Neural cell (in vitro differentiated cells): ENCODE data around the gene RPS24. TPM values are rescaled to one million over a fixed set of nuclear protein-coding genes. Genes with fewer than 3 reads are reported as not detected.

ENCODE experiments used
- H2AFZ ChIP-seq: fragments of 200-600, 300-800 bp; sonication (generic), shearing (Covaris generic); 2 replicates; pipeline ENCODE4 v1.6.0; 2014; ENCODE audit warnings: low read depth, mild to moderate bottlenecking, antibody characterized with exemption, low read length, moderate library complexity
- H3F3A ChIP-seq: fragments of 200-600 bp; shearing (Covaris generic); 2 replicates; pipeline ENCODE4 v1.6.1; 2016; ENCODE audit warnings: mild to moderate bottlenecking, moderate library complexity, mixed read lengths, antibody characterized with exemption, low read length; ENCODE audit not compliant: insufficient read depth, poor library complexity, severe bottlenecking
- H3K27ac ChIP-seq: fragments of 200-600, 300-800 bp; sonication (generic), shearing (Covaris generic); 2 replicates; pipeline ENCODE4 v1.5.1; 2014; ENCODE audit warnings: mild to moderate bottlenecking, low read length, moderate library complexity
- H3K27me3 ChIP-seq: fragments of 300-800, 200-600 bp; sonication (generic), shearing (Covaris generic); 2 replicates; pipeline ENCODE4 v1.6.0; 2014; ENCODE audit warnings: mild to moderate bottlenecking, low read depth, low read length, moderate library complexity; ENCODE audit not compliant: insufficient read depth
- H3K36me3 ChIP-seq: fragments of 300-800, 200-600 bp; sonication (generic), shearing (Covaris generic); 2 replicates; pipeline ENCODE4 v1.5.1; 2014; ENCODE audit warnings: mild to moderate bottlenecking, antibody characterized with exemption, low read length, moderate library complexity; ENCODE audit not compliant: insufficient read depth
- H3K4me2 ChIP-seq: fragments of 300-800, 200-600 bp; sonication (generic), shearing (Covaris generic); 2 replicates; pipeline ENCODE4 v1.6.0; 2014; ENCODE audit warnings: mild to moderate bottlenecking, low read length
- H3K4me3 ChIP-seq: fragments of 300-800, 200-600 bp; sonication (generic), shearing (Covaris generic); 2 replicates; pipeline ENCODE4 v1.5.1; 2014; ENCODE audit warnings: mild to moderate bottlenecking, low read length, moderate library complexity
- H3K79me2 ChIP-seq: fragments of 200-600 bp; shearing (Covaris generic); replicated peaks from 2 replicates; pipeline ENCODE4 v1.6.0; 2014; ENCODE audit warnings: mild to moderate bottlenecking, low read length, moderate library complexity; ENCODE audit not compliant: insufficient read depth
- H3K9ac ChIP-seq: fragments of 300-800, 200-600 bp; sonication (generic), shearing (Covaris generic); 2 replicates; pipeline ENCODE4 v1.6.1; 2016; ENCODE audit warnings: mild to moderate bottlenecking, low read length, mixed read lengths
- H3K9me2 ChIP-seq: fragments of 200-600 bp; shearing (Covaris generic); 2 replicates; pipeline ENCODE4 v1.6.1; 2016; ENCODE audit warnings: mild to moderate bottlenecking, low read length, mixed read lengths; ENCODE audit not compliant: insufficient read depth
- H3K9me3 ChIP-seq: fragments of 200-600, 300-800 bp; sonication (generic), shearing (Covaris generic); 2 replicates; pipeline ENCODE4 v1.6.1; 2016; ENCODE audit warnings: mild to moderate bottlenecking, mixed run types, low read length, moderate library complexity, mixed read lengths
- H4K20me1 ChIP-seq: fragments of 200-600 bp; shearing (Covaris generic); 2 replicates; pipeline ENCODE4 v1.6.1; 2016; ENCODE audit warnings: mild to moderate bottlenecking, mixed run types; ENCODE audit not compliant: insufficient read depth
- CTCF ChIP-seq: fragments of 450-650 bp; IDR thresholded peaks from 2 replicates; pipeline ENCODE4 v1.5.1; 2014; ENCODE audit warnings: antibody characterized with exemption, mild to moderate bottlenecking, moderate library complexity; ENCODE audit not compliant: poor library complexity, severe bottlenecking
- EP300 ChIP-seq: fragments of 450-650 bp; conservative IDR thresholded peaks from 2 replicates; pipeline ENCODE4 v1.6.1; 2014; ENCODE audit warnings: antibody characterized with exemption, mild to moderate bottlenecking, moderate library complexity; ENCODE audit not compliant: poor library complexity, severe bottlenecking
- EZH2 ChIP-seq: fragments of 200-600, 300-800 bp; shearing (Covaris generic), sonication (generic); IDR thresholded peaks from 2 replicates; pipeline ENCODE4 v1.6.1; 2014; ENCODE audit warnings: antibody characterized with exemption, low read length, borderline replicate concordance, mild to moderate bottlenecking; ENCODE audit not compliant: insufficient read depth, poor library complexity, severe bottlenecking
- MXI1 ChIP-seq: fragments of 450-650 bp; conservative IDR thresholded peaks from 2 replicates; pipeline ENCODE4 v1.6.1; 2014; ENCODE audit warnings: antibody characterized with exemption, mild to moderate bottlenecking; ENCODE audit not compliant: poor library complexity, severe bottlenecking
- POLR2AphosphoS5 ChIP-seq: IDR thresholded peaks from 2 replicates; pipeline ENCODE4 v1.6.1; 2012
- RAD21 ChIP-seq: fragments of 450-650 bp; conservative IDR thresholded peaks from 2 replicates; pipeline ENCODE4 v1.6.1; 2014; ENCODE audit warnings: antibody characterized with exemption, mild to moderate bottlenecking, moderate library complexity
- REST ChIP-seq: IDR thresholded peaks from 2 replicates; pipeline ENCODE4 v1.6.1; 2012; ENCODE audit warnings: borderline replicate concordance
- SMC3 ChIP-seq: fragments of 450-650 bp; conservative IDR thresholded peaks from 2 replicates; pipeline ENCODE4 v1.6.1; 2014; ENCODE audit warnings: antibody characterized with exemption, mild to moderate bottlenecking, moderate library complexity; ENCODE audit not compliant: poor library complexity
- TAF1 ChIP-seq: IDR thresholded peaks from 2 replicates; pipeline ENCODE4 v1.6.1; 2012; ENCODE audit warnings: low read depth
- polyA plus RNA-seq: library from polyadenylated mRNA; depleted of rRNA; stranded (reverse); fragments of >200 nt; gene quantifications from 2 replicates; pipeline ENCODE4 v1.2.3, GENCODE V29; 2014

Gene RPS24
- polyA plus RNA-seq, 1 donor from 2014 or later: 2,734 TPM

GRCh38 chr10:78047314-78047891 is 13.7 kb downstream of the RPS24 start:
- TF ChIP-seq TAF1: no peak
- no peak for TF ChIP-seq EZH2
- TF ChIP-seq RAD21: peak; percentile 100
- peak; percentile 99 for TF ChIP-seq CTCF
- TF ChIP-seq REST: peak; percentile 34
- TF ChIP-seq EP300: peak; percentile 62
- peak; percentile 99 for TF ChIP-seq SMC3
- TF ChIP-seq POLR2AphosphoS5: peak; percentile 39
- TF ChIP-seq MXI1: peak; percentile 43
- no peaks in the 10 kb centered on the region for H3F3A ChIP-seq
- no peak overlapping the region for H2AFZ ChIP-seq
- no peaks in the 10 kb centered on the region for H4K20me1 ChIP-seq
- peak overlapping the region; percentile 74 for H3K27ac ChIP-seq
- no peaks in the 10 kb centered on the region for H3K36me3 ChIP-seq
- H3K9ac ChIP-seq: peak overlapping the region; percentile 62
- H3K4me2 ChIP-seq: no peak overlapping the region
- no peaks in the 10 kb centered on the region for H3K27me3 ChIP-seq
- no peaks in the 10 kb centered on the region for H3K9me3 ChIP-seq
- no peaks in the 10 kb centered on the region for H3K79me2 ChIP-seq
- H3K4me3 ChIP-seq: no peak overlapping the region
- no peaks in the 10 kb centered on the region for H3K9me2 ChIP-seq

GRCh38 chr10:78049851-78050250 is 16.2 kb downstream of the RPS24 start:
- H3K4me2 ChIP-seq: no peak overlapping the region
- no peaks in the 10 kb centered on the region for H3K27me3 ChIP-seq
- H3K9ac ChIP-seq: no peak overlapping the region
- H3K9me3 ChIP-seq: no peaks in the 10 kb centered on the region
- H2AFZ ChIP-seq: no peak overlapping the region
- no peaks in the 10 kb centered on the region for H4K20me1 ChIP-seq
- H3K4me3 ChIP-seq: no peak overlapping the region
- no peaks in the 10 kb centered on the region for H3K36me3 ChIP-seq
- no peak overlapping the region for H3K27ac ChIP-seq
- no peak for TF ChIP-seq RAD21
- TF ChIP-seq SMC3: no peak
- no peak for TF ChIP-seq POLR2AphosphoS5
- no peak for TF ChIP-seq EZH2
- no peak for TF ChIP-seq CTCF
- no peak for TF ChIP-seq MXI1
- no peak for TF ChIP-seq TAF1
- no peak for TF ChIP-seq EP300
- no peak for TF ChIP-seq REST
- no peaks in the 10 kb centered on the region for H3K9me2 ChIP-seq
- H3F3A ChIP-seq: no peaks in the 10 kb centered on the region
- no peaks in the 10 kb centered on the region for H3K79me2 ChIP-seq
